SU-DHL-6 (cell line): ENCODE results near the gene ANO2.

Experiments used
- H2AFZ ChIP-seq: fragments of 200-600 bp; sonication (generic); 2 replicates; pipeline ENCODE4 v1.6.1; 2014; ENCODE audit warnings: low read depth, mild to moderate bottlenecking, moderate library complexity, mixed read lengths, antibody characterized with exemption, low read length; ENCODE audit not compliant: severe bottlenecking
- H3F3A ChIP-seq: fragments of 200-600 bp; shearing (Covaris generic); 2 replicates; pipeline ENCODE4 v1.6.0; 2016; ENCODE audit warnings: antibody characterized with exemption, mild to moderate bottlenecking; ENCODE audit not compliant: insufficient read depth
- H3K27ac ChIP-seq: fragments of 200-600 bp; sonication (generic); 2 replicates; pipeline ENCODE4 v1.5.1; 2016; ENCODE audit warnings: low read depth, mild to moderate bottlenecking, low read length, moderate library complexity, mixed read lengths
- H3K27me3 ChIP-seq: fragments of 200-600 bp; sonication (generic), shearing (Covaris generic); 2 replicates; pipeline ENCODE4 v1.6.0; 2014; ENCODE audit warnings: mild to moderate bottlenecking, low read length
- H3K36me3 ChIP-seq: fragments of 200-600 bp; sonication (generic); 2 replicates; pipeline ENCODE4 v1.6.1; 2014; ENCODE audit warnings: mild to moderate bottlenecking, low read length, mixed read lengths
- H3K4me2 ChIP-seq: fragments of 300-600, 200-600 bp; shearing (Covaris generic), sonication (generic); 2 replicates; pipeline ENCODE4 v1.6.0; 2014; ENCODE audit warnings: low read length, low read depth, mild to moderate bottlenecking; ENCODE audit not compliant: poor library complexity, severe bottlenecking
- H3K4me3 ChIP-seq: fragments of 200-600 bp; sonication (generic); 2 replicates; pipeline ENCODE4 v1.5.1; 2014; ENCODE audit warnings: antibody characterized with exemption, low read length, mild to moderate bottlenecking, mixed read lengths; ENCODE audit not compliant: insufficient read depth, poor library complexity, severe bottlenecking
- H3K79me2 ChIP-seq: fragments of 200-600 bp; sonication (generic); 2 replicates; pipeline ENCODE4 v1.6.1; 2014; ENCODE audit warnings: mild to moderate bottlenecking, low read length, moderate library complexity; ENCODE audit not compliant: insufficient read depth
- H3K9ac ChIP-seq: fragments of 200-600 bp; sonication (generic); 2 replicates; pipeline ENCODE4 v1.7.0; 2014; ENCODE audit warnings: mild to moderate bottlenecking, low read length
- H3K9me2 ChIP-seq: fragments of 200-600 bp; sonication (generic); replicated peaks from 2 replicates; pipeline ENCODE4 v1.6.1; 2014; ENCODE audit warnings: low read length; ENCODE audit not compliant: insufficient read depth
- H3K9me3 ChIP-seq: fragments of 200-600 bp; sonication (generic); 2 replicates; pipeline ENCODE4 v1.6.1; 2014; ENCODE audit warnings: low read length, mixed read lengths; ENCODE audit not compliant: insufficient read depth
- H4K20me1 ChIP-seq: fragments of 200-600 bp; sonication (generic); 2 replicates; pipeline ENCODE4 v1.6.1; 2014; ENCODE audit warnings: low read depth, mild to moderate bottlenecking, antibody characterized with exemption, low read length, moderate library complexity, mixed read lengths
- CTCF ChIP-seq: fragments of 200-600 bp; sonication (generic); IDR thresholded peaks from one replicate; pipeline ENCODE4 v1.5.1; 2017; ENCODE audit warnings: antibody characterized with exemption, mild to moderate bottlenecking, low read length, moderate library complexity; ENCODE audit not compliant: insufficient read depth, poor library complexity, severe bottlenecking
- EZH2phosphoT487 ChIP-seq: fragments of 200-600 bp; sonication (generic), shearing (Covaris generic); conservative IDR thresholded peaks from 2 replicates; pipeline ENCODE4 v1.6.1; 2018; ENCODE audit warnings: mild to moderate bottlenecking, antibody characterized with exemption, low read length, moderate library complexity, mixed read lengths

ANO2 gene

GRCh38 chr12:5733916-5734315, 211.1 kb downstream of the ANO2 start:
- Histone ChIP-seq H3K4me2 (no peak overlapping the region), H3F3A (no peaks in the 10 kb centered on the region), H3K36me3 (no peaks in the 10 kb centered on the region), H3K4me3 (no peak overlapping the region), H3K9me2 (no peaks in the 10 kb centered on the region; the same call in 1 of the 2 replicates), H3K27me3 (no peaks in the 10 kb centered on the region), H4K20me1 (no peaks in the 10 kb centered on the region), H3K9me3 (no peaks in the 10 kb centered on the region), H2AFZ (no peak overlapping the region), H3K27ac (no peak overlapping the region), H3K79me2 (no peaks in the 10 kb centered on the region), H3K9ac (no peak overlapping the region)
- no peak for TF ChIP-seq CTCF
- no peak for TF ChIP-seq EZH2phosphoT487

- no peak overlapping the region for H3K4me3 ChIP-seq
- no peaks in the 10 kb centered on the region for H3F3A ChIP-seq
- H3K27ac ChIP-seq = no peak overlapping the region
- no peaks in the 10 kb centered on the region for H3K27me3 ChIP-seq
- TF ChIP-seq CTCF = no peak
- no peak for TF ChIP-seq EZH2phosphoT487
- H3K9ac ChIP-seq = no peak overlapping the region
- no peaks in the 10 kb centered on the region for H3K9me2 ChIP-seq
- H2AFZ ChIP-seq = no peak overlapping the region
- no peaks in the 10 kb centered on the region for H4K20me1 ChIP-seq
- H3K9me3 ChIP-seq = no peaks in the 10 kb centered on the region
- no peaks in the 10 kb centered on the region for H3K36me3 ChIP-seq
- no peaks in the 10 kb centered on the region for H3K79me2 ChIP-seq
- no peak overlapping the region for H3K4me2 ChIP-seq
Observed at GRCh38 chr12:5733136-5733755, 211.8 kb downstream of the ANO2 start.

- no peak overlapping the region for H3K4me3 ChIP-seq
- H3K79me2 ChIP-seq = no peaks in the 10 kb centered on the region
- H3K9ac ChIP-seq = no peak overlapping the region
- no peak overlapping the region for H3K4me2 ChIP-seq
- H3F3A ChIP-seq = no peaks in the 10 kb centered on the region
- H2AFZ ChIP-seq = no peak overlapping the region
- no peaks in the 10 kb centered on the region for H4K20me1 ChIP-seq
- no peaks in the 10 kb centered on the region for H3K27me3 ChIP-seq
- no peak overlapping the region for H3K27ac ChIP-seq
- H3K9me2 ChIP-seq = no peaks in the 10 kb centered on the region
- H3K36me3 ChIP-seq = no peaks in the 10 kb centered on the region
- no peaks in the 10 kb centered on the region for H3K9me3 ChIP-seq
- no peak for TF ChIP-seq EZH2phosphoT487
- TF ChIP-seq CTCF = no peak
Observed at GRCh38 chr12:5730962-5731361, 214.1 kb downstream of the ANO2 start.
